GM21825 (cell line): ENCODE results near the gene CTSF.
"Not testable (repeated sequence)": the region's sequence is repeated elsewhere in the genome, so short reads cannot be mapped to it uniquely, and the experiment has no call there.

Experiments used
- ATAC-seq: cut with Tn5 transposase; IDR thresholded peaks from one replicate; pipeline ENCODE4 v1.9.1; 2021; ENCODE audit warnings: mild to moderate bottlenecking, moderate library complexity; ENCODE audit not compliant: unreplicated experiment

CTSF gene

DNA sequence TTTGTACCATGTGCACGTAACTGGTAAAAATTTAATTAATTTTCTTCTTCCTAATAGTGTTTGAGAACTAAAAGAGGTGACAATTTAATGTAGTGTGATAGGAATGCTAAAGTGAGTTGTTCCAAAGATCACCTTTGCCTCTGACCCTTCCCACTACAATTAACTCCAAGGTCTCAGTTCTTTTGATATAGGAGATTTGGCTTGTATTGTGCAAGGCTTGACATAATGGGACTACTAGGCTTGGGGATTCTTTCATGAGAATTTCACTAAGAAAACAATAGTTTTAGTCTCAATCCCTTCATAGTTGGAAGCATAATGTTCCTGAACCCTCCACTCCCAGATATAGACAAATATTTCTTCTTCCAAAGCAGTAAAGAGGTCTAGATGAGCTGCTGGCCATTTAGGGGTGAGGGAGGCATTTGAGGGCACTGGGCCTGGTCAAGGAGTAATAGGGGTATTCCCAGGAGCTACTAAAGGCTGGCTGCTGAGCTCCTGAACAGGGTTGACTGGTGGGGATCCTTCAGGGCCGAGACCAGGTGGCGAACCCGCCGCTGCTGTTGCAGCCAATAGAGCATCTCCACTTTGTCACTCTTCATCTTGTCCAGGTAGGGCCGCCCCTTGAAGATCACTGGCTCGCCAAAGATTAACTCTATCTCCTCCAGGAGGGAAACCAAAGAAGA, 21.7 kb upstream of the CTSF start:
- no peak for ATAC-seq

DNA sequence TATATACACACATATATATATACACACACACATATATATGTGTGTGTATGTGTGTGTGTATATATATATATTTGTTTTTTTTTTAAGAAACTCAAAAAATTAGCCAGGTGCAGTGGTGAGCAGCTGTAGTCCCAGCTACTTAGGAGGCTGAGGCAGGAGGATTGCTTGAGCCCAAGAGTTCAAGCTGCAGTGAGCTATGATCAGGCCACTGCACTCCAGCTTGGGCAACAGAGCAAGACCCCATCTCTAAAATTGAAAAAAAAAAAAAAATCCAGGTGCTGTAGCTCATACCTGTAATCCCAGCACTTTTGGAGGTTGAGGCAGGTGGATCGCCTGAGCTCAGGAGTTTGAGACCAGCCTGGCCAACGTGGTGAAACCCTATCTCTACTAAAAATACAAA, 20.9 kb upstream of the CTSF start:
- not testable (repeated sequence) for ATAC-seq

DNA sequence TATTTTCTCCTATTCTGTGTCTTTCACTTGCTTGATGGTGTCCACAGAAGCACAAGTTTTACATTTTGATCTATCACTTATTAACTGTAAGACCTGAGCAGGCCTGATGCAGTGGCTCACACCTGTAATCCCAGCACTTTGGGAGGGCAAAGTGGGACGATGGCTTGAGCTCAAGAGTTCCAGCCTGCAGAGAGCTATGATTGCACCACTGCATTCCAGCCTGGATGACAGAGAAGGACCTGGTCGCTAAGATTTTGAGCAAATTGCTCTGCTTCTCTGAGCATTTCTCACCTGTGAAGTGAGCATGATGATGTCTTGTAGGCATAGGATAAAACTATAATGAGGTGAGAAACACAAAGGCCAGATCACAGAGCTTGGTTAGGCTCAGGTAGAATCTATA, 17.7 kb upstream of the CTSF start:
- no peak for ATAC-seq

DNA sequence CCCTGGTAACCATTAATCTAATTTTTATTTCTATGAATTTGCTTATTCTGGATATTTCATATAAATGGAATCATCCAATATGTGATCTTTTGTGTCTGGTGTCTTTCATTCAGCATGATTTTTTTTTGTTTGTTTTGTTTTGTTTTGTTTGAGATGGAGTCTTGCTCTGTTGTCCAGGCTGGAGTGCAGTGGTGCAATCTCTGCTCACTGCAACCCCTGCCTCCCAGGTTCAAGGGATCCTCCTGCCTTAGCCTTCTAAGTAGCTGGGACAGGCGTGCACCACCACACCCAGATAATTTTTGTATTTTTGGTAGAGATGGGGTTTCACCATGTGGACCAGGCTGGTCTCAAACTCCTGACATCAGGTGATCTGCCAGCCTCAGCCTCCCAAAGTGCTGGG, 17.0 kb upstream of the CTSF start:
- ATAC-seq: not testable (repeated sequence)

DNA sequence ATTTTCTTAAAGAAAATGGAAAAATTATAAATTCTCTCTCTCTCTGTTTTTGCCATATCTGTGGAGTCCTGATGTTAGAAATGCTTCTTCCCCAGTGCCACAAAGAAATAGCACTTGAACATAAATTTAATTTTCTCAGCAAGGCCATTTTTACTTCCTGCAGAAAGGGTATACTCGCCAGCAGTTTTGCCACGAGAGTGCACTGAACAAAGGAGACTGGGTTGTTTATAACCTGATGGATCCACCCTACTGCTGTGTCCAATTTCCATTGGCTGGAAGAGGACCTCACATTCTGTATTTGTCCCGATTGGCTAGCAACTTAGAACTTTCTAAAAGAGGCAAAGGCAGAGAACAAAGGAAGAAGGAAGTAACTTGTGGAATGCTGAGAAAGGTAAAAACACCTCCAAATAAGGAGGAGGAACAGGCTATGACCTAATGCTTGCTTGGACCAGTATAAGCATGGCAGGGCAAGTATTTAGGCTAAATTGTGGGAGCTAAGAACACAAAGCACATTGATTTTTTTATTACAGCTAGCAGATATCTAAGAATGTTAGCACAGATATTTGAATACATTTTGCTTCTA, 14.2 kb upstream of the CTSF start:
- not testable (repeated sequence) for ATAC-seq

DNA sequence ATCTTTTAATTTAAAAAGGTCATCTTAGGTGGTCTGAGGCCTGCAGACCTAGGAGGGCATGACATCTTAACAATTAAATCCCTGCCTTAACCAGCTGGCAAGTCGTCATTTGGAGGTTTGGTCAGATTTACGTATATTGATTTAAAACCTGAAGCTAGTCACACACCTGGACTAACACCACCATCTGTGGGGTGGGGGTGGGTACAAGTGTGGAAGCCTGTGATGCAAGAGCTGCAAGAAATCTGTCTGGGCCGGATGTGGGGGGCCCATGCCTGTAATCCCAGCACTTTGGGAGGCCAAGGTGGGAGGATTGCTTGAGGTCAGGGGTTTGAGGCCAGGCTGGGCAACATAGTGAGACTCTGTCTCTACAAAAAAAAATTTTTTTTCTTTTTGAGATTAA, 12.9 kb upstream of the CTSF start:
- ATAC-seq: no peak

DNA sequence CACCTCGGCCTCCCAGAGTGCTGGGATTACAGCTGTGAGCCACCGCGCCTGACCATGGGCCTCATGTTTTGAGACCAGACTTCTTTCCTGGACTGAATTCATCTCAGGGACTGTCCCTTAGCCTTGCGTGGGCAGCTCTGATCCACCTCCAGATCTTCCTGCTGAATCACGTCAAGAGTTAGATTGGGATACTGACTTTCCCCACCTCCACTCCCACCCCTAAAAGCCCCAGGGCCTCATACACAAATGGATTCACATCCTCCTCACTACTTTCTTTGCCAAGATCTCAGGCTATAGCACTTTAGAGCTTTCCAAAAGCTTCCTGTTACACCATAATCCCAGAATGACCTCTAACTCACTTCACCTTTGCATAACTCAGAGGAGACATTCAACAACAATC, 12.4 kb upstream of the CTSF start:
- ATAC-seq: no peak

DNA sequence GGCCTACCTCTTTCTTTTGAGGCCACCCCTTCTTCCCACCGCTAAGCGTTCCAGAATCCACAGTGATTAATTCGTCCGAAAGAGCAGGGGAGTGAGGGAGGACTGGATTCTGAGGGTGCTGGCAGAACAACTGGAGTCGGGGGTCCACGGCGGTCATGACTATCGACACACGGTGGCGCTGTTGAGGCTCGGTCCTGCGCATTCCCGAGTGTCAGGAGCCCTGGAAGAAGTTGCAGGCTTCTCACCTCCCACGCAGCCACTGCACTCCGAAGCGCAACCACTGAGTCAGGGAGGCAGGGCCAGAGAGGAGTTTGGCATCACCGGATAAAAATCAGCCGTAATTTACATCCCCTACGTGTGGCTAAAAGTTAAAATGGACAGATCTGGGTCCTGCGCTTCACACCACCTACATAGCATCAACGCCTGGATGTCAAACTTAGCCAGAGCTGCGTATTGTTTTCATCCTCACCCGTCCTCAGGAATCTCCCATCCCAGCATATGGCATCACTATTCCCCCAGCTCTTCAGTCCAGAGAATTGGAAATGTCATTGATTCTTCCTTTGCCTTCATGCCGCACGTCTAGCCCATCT, 10.7 kb upstream of the CTSF start:
- no peak for ATAC-seq

DNA sequence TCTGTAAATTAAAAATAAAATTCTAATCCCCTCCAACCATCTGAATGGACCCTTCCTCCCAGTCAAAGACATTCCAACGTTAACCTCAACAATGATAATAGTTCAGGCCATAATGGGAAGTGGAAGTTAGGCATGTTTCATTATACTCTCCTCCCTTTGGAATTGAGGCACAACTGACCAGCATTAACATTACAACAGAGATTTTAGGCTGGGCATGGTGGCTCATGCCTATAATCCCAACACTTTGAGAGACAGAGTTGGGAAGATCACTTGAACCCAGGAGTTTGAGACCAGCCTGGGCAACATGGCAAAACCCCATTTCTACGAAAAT, 2.4 kb upstream of the CTSF start:
- no peak for ATAC-seq

DNA sequence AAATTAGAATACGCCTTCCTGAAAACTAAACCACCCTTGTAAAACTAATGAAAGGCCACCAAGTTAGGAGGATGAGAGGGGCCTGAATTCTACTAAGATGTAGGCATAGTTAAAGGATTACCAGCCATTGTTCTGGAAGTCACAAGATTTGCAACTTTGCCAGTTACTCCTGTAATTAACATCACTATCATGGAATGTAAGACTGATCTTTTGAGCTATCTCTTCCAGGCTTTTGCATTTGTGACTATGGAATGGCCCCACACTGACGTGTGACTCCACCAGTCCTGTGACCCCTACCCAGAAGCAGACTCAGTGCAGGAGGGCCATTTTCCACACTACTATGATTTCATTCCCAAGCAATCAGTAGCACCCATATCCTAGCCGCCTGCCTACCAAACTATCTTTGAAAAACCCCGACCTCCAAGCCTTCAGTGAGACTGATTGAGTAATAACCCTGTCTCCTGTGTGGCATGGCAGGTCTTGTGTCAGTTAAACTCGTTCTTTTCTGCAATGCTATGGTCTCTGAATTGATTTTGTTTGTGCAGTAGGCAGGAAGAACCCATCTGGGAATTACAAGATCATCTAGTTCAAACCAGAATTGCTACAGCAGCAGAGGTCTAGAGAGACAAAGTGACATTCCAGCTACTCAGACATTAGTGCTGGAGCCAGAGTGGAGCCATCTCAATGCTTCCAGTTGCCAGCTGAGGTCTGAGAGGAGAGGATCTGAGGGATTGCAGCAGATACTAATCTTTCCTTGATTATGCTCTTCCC, 1.9 kb upstream of the CTSF start:
- no peak for ATAC-seq

DNA sequence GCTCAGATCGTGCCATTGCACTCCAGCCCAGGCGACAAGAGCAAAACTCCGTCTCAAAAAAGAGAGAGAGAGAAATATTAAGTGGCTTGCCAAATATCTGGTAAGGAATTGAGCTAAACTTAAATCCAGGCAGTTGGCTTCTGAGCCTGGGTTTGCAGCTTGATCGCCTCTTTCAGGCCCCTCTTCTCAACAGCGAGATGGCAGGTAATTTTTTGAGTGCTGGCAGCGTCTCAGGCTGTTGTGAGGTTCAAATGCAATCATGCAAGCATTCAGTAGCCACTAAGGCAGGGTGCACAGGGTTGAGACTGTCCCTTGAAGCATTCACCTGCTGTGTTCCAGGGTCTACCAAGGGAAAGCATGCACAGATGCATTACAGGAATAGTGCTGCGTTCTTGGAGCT, 670 bp upstream of the CTSF start:
- ATAC-seq: no peak

DNA sequence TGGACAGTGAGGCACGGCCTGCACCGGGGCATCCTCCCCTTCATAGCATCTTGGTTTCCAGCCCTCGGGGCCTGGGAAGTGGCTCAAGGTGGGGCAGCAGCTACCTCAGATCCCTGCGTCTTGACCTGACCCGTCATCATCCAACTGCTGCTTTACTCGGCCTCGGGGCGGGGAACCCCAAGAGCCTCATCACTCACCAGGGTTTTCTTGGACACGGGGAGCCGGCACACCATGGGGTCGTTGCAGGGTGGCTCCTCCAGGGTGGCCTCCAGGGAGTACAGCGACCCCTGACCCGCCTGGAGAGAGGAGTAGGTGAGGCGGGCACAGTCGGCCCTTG, 651 bp downstream of the CTSF start:
- ATAC-seq: no peak

DNA sequence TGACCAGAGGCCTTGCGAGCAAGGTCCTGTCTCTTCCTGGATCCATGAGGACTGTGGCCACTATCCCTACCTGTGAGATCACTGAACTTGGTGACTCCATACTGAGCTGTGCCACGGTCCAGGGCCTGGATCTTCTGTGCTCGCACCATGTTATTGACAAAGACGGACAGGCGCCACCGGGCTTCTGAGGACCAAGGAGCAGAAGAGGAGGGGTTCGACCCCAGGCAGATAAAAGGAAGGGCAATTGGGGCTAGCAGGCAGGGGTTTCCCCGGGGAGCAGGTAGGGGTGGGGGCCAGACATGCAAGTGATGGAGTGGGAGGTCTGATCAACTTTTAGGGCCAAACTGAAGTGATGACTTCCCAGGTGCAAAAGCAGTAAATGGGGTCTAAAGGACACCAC, 2.2 kb downstream of the CTSF start:
- ATAC-seq: no peak

DNA sequence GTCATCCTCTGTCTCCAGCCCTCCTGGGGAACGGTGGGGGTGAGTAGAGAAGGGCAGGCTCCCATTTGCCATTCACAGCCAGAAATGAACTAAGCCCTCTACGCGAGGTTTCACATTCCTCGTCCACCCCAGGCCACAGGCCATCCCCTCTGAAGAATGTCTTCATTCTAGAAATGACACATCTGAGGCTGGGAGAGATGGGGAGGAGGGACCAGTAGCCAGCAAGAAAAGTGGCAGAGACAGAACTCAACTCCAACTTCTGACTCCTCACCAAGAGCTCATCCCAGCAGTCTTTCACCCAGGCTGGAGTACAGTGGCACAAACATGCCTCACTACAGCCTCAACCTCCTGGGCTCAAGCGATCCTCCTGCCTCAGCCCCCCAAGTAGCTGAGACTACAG, 3.4 kb downstream of the CTSF start:
- no peak for ATAC-seq

DNA sequence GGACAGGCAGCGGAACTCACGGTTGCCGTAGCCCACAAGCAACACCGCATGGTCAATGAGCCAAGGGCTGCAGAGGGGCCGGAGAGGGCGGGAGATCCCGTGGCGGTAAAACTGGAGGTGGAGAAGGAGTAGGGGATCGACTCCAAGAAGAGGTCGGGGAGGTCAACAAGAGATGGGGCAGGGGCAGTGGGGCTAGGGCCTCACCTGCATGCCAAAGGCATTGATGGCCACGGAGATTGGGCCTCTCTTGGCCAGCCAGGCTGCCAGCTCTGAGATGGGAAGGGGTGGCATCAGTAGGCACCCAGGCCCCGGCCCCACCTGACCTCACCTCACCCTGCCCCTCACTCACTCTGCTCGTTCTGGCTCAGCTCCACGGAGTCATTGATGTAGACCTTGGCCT, 3.9 kb downstream of the CTSF start:
- ATAC-seq: no peak

DNA sequence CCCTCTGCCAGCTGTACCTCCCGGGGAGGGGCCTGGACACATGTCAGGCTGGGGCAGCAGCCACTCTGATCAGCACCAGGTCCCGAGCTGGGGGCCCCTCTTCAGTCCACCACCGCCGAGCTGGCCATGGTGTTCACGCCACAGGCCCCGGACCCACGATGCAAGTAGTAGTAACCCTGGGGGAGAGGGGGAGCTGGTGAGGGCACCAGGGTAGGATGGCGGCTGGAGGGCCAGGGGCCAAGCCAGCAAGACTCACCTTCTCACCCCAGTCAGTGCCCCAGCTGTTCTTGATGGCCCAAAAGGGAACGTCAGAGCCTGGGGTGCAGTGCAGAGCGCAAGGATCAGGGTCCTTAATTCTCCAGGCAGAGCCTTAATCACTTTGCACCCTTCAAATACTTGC, 4.6 kb downstream of the CTSF start:
- no peak for ATAC-seq

DNA sequence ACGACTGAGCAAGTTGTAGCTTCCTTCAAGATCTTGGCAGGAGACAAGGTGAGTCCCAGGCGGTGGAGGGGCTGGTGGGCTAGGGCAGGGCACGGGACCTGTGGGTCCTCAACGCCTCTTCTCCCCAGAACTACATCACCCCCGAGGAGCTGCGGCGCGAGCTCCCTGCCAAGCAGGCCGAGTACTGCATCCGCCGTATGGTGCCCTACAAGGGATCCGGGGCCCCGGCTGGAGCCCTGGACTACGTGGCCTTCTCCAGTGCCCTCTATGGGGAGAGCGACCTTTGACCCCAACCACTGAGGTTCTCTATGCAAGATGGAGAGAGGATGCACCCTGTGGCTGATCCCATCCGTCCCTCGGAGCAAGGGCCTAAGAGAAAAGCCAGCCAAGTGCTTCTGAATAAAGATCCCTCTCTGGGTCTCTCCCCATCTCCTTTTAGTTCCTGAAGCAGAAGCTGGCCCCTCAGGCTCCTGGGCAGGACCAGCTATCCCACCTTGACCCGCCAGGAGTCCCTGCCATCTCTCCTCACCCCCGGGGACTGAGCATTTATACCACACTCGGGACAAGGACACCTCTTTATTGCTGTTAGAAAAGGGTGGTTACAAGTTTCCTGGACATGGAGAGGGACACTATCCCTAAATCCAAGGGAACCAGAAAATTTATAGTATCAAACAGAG, 5.4 kb downstream of the CTSF start:
- ATAC-seq: no peak

DNA sequence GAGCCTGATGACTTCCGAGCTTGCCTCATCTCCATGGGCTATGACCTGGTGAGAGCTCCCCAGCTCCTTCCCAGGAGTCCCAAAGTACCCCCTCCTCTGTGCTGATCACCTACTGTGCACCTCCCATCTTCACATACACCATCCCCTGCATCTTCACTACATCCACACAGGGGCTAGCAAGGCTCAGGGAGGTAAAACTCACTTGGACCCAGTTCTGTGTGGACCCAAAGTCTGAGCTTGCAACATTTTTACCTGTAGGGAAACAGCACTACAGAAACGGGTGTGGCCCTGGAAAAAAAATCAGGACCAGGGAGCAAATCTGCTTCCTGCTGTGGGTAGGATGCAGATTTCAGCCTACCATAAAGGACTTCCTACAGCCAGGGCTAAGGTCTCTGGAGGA, 6.1 kb downstream of the CTSF start:
- ATAC-seq: no peak

DNA sequence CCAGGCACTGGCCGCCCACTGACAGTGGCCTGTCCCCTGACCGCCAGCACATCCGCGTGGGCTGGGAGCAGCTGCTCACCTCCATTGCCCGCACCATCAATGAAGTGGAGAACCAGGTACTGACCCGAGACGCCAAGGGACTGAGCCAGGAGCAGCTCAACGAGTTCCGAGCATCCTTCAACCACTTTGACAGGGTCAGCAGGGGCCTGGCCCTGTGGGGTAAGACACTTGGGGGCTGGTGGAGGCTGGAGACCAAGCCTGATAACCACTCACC, 6.5 kb downstream of the CTSF start:
- ATAC-seq: no peak

DNA sequence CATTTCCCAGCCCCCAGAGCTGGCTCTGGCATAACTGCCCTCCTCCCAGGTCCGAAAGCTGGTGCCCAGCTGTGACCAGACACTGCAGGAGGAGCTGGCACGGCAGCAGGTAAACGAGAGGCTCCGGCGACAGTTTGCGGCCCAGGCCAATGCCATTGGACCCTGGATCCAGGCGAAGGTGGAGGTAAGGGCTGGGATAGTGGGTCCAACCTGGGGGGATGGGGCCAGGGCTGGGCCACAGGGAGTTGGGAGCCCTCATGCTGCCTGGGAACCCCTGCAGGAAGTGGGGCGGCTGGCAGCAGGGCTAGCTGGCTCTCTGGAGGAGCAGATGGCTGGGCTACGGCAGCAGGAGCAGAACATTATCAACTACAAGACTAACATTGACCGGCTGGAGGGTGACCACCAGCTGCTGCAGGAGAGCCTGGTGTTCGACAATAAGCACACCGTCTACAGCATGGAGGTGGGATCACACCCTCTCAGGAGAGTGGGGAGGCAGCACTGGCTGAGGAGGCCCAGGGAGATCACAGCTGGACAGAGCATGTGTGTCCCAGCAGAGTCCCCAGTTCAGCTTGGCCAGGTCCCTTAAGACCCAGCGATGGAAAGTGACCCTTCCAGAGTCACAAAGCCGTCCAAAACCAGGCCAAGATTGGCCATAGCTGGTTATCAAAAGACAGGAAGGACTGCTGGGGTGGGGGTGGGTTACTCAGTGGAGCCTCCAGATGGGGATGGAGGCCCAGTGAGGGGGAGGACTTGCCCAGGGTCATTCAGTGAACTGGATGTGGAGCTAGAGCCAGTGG, 7.0 kb downstream of the CTSF start:
- no peak for ATAC-seq
